ENCODE results near the gene RPL10. TPM values are rescaled to one million over a fixed set of nuclear protein-coding genes. Genes with fewer than 3 reads are reported as not detected.

Gene RPL10
- total and polyA plus RNA-seq, 2 experiments from 2014 or later, result 1,435 to 6,561 TPM

DNA sequence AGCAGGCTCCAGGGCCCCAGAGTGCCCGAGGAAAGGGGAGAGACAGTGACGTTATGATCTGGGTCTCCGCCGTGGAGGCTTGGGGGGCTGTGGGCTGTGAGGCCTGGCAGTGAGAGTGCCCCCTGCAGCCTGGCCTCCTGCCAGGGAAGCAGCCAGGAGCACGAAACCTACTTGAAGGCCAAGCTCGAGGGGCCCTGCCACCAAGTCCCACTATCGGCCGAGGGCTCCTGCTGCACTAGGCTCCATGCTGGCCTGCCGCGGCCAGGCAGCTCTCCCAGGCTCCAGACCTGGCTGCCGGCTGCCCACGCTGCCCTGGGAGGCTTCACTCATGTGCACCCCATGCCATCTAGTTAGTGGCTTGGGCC, 42.4 kb upstream of the RPL10 start:
- no peaks in the 10 kb centered on the region; the same call in 1 of the 2 replicates for H4K20me1 ChIP-seq (ENCODE audit: insufficient read depth)
- in situ Hi-C loops (cut with MboI), result no loop called here

DNA sequence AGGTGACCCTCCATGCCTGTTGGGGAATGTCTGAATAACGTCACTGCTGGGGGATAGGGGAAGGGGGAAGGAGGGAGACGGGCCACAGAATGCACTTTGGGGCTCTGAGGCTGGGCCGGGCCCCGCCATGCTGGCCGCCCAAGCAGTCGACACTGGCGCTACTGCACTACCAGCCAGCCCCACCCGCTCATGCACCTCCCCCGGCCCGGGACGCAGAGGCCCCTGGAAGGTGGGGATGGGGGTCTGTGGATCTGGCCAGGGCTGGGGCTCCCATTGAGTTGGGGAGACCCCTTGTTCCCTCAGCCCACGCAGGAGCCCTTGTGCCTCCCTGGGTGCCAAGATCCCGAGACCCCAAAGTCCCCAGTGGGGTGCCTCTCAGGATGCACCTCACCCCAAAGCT, 41.6 kb upstream of the RPL10 start:
- no peak overlapping the region for H3K9ac ChIP-seq
- no peaks in the 10 kb centered on the region; the same call in 1 of the 2 replicates for H4K20me1 ChIP-seq (ENCODE audit: insufficient read depth)
- WGBS, 2 experiments (ENCODE audit: low coverage in 1 of 2, low lambda C conversion rate in 2 of 2, missing lambda C conversion rate in 2 of 2), result 87 to 91% methylated on average over 8 to 12 of the region's 13 CpGs
- H3K36me3 ChIP-seq (ENCODE audit: low read depth), result peaks cover 6% of the 10 kb centered on the region; the same call in 1 of the 2 replicates
- H3K4me2 ChIP-seq (ENCODE audit: unreplicated experiment), result no peak overlapping the region
- DNase-seq, result no peak
- H3K4me3 ChIP-seq, result no peak overlapping the region
- TF ChIP-seq EZH2phosphoT487 (IDR thresholded peaks at IDR 0.05; ENCODE audit: insufficient read depth, low read depth) (no peak), EZH2 (IDR thresholded peaks at IDR 0.05; ENCODE audit: insufficient read depth, poor library complexity, severe bottlenecking) (no peak)
- peaks cover 46% of the 10 kb centered on the region for H3K79me2 ChIP-seq (ENCODE audit: insufficient read depth)
- H3K27me3 ChIP-seq (replicated peaks; ENCODE audit: insufficient read depth), result no peaks in the 10 kb centered on the region
- peaks cover 20% of the 10 kb centered on the region for H3F3A ChIP-seq (ENCODE audit: insufficient read depth)
- in situ Hi-C loops (cut with MboI), result no loop called here
- no peak overlapping the region for H2AFZ ChIP-seq
- no peaks in the 10 kb centered on the region for H3K9me3 ChIP-seq (ENCODE audit: low read depth)
- no peaks in the 10 kb centered on the region for H3K9me2 ChIP-seq (ENCODE audit: insufficient read depth)
- H3K4me1 ChIP-seq (ENCODE audit: insufficient read depth), result no peaks in the 10 kb centered on the region
- no peak overlapping the region for H3K27ac ChIP-seq

More for the DNA sequence above, 42.4 kb upstream of the RPL10 start:
- peaks cover 14% of the 10 kb centered on the region; the same call in 1 of the 2 replicates for H3F3A ChIP-seq (ENCODE audit: insufficient read depth)
- WGBS, 2 experiments (ENCODE audit: low coverage in 1 of 2, low lambda C conversion rate in 2 of 2, missing lambda C conversion rate in 2 of 2), result 76 to 90% methylated on average over 4 to 6 of the region's 12 CpGs
- no peak for DNase-seq
- no peak overlapping the region for H3K9ac ChIP-seq
- no peak overlapping the region for H2AFZ ChIP-seq
- no peaks in the 10 kb centered on the region for H3K9me2 ChIP-seq (ENCODE audit: insufficient read depth)
- TF ChIP-seq EZH2phosphoT487 (IDR thresholded peaks at IDR 0.05; ENCODE audit: insufficient read depth, low read depth) (no peak), EZH2 (IDR thresholded peaks at IDR 0.05; ENCODE audit: insufficient read depth, poor library complexity, severe bottlenecking) (no peak)
- no peaks in the 10 kb centered on the region for H3K27me3 ChIP-seq (replicated peaks; ENCODE audit: insufficient read depth)
- H3K27ac ChIP-seq, result no peak overlapping the region
- H3K4me2 ChIP-seq (ENCODE audit: unreplicated experiment), result no peak overlapping the region
- H3K9me3 ChIP-seq (ENCODE audit: low read depth), result no peaks in the 10 kb centered on the region
- H3K36me3 ChIP-seq (ENCODE audit: low read depth), result peaks cover 6% of the 10 kb centered on the region; the same call in 1 of the 2 replicates
- H3K79me2 ChIP-seq (ENCODE audit: insufficient read depth), result peaks cover 40% of the 10 kb centered on the region
- H3K4me1 ChIP-seq (ENCODE audit: insufficient read depth), result no peaks in the 10 kb centered on the region
- H3K4me3 ChIP-seq, result no peak overlapping the region

- WGBS, 2 experiments (ENCODE audit: low coverage in 1 of 2, low lambda C conversion rate in 2 of 2, missing lambda C conversion rate in 2 of 2), result 97% methylated on average over 22 to 26 of the region's 27 CpGs
- Histone ChIP-seq H3K9me2 (ENCODE audit: insufficient read depth) (no peaks in the 10 kb centered on the region), H4K20me1 (ENCODE audit: insufficient read depth) (no peaks in the 10 kb centered on the region; the same call in 1 of the 2 replicates), H3K27ac (no peak overlapping the region), H3K9ac (no peak overlapping the region), H3K4me3 (no peak overlapping the region), H3K79me2 (ENCODE audit: insufficient read depth) (peaks cover 52% of the 10 kb centered on the region), H3K36me3 (ENCODE audit: low read depth) (peaks cover 6% of the 10 kb centered on the region; the same call in 1 of the 2 replicates), H3K9me3 (ENCODE audit: low read depth) (no peaks in the 10 kb centered on the region), H3K4me2 (ENCODE audit: unreplicated experiment) (no peak overlapping the region), H3F3A (ENCODE audit: insufficient read depth) (peaks cover 26% of the 10 kb centered on the region), H2AFZ (no peak overlapping the region), H3K4me1 (ENCODE audit: insufficient read depth) (no peaks in the 10 kb centered on the region), H3K27me3 (replicated peaks; ENCODE audit: insufficient read depth) (no peaks in the 10 kb centered on the region)
- in situ Hi-C loops (cut with MboI), result no loop called here
- no peak for DNase-seq
- TF ChIP-seq EZH2 (IDR thresholded peaks at IDR 0.05; ENCODE audit: insufficient read depth, poor library complexity, severe bottlenecking) (no peak), EZH2phosphoT487 (IDR thresholded peaks at IDR 0.05; ENCODE audit: insufficient read depth, low read depth) (no peak)
Measured at GRCh38 chrX:154357205-154357604, 41.0 kb upstream of the RPL10 start.

DNA sequence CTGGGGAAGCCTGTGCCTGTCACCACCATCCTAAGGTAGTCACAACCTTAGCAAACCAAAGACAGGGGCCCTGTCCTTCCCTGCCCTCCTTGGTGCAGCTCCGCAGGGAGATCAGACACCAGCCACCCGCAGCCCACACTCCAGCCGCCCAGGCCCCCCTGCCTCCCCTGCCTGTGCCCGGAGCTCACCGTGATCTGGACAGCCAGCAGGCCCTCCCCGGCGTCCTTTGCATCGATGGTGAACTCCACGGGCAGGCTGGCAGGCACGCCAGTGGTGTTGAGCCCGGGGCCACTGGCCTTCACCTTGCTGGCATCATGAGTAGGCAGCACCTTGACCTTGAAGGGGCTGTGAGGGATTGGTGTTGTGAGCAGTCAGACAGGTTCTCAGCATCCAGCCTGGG, 40.2 kb upstream of the RPL10 start:
- Histone ChIP-seq H3K4me1 (ENCODE audit: insufficient read depth) (no peaks in the 10 kb centered on the region), H2AFZ (no peak overlapping the region), H3F3A (ENCODE audit: insufficient read depth) (peaks cover 27% of the 10 kb centered on the region), H3K27me3 (replicated peaks; ENCODE audit: insufficient read depth) (no peaks in the 10 kb centered on the region), H3K27ac (no peak overlapping the region), H3K9me3 (ENCODE audit: low read depth) (no peaks in the 10 kb centered on the region), H3K79me2 (ENCODE audit: insufficient read depth) (peaks cover 60% of the 10 kb centered on the region), H3K4me2 (ENCODE audit: unreplicated experiment) (no peak overlapping the region), H3K4me3 (no peak overlapping the region), H3K9ac (no peak overlapping the region), H3K9me2 (ENCODE audit: insufficient read depth) (no peaks in the 10 kb centered on the region), H4K20me1 (ENCODE audit: insufficient read depth) (no peaks in the 10 kb centered on the region; the same call in 1 of the 2 replicates), H3K36me3 (ENCODE audit: low read depth) (peaks cover 6% of the 10 kb centered on the region; the same call in 1 of the 2 replicates)
- DNase-seq, result no peak
- TF ChIP-seq EZH2 (IDR thresholded peaks at IDR 0.05; ENCODE audit: insufficient read depth, poor library complexity, severe bottlenecking), result no peak
- TF ChIP-seq EZH2phosphoT487 (IDR thresholded peaks at IDR 0.05; ENCODE audit: insufficient read depth, low read depth), result no peak
- in situ Hi-C loops (cut with MboI), result no loop called here
- WGBS, 2 experiments (ENCODE audit: low coverage in 1 of 2, low lambda C conversion rate in 2 of 2, missing lambda C conversion rate in 2 of 2), result 100% methylated on average over 2 of the region's 11 CpGs; no CpG with 5 or more reads in 1 of the 2 experiments
